Uterus (tissue), 2 donors: Measurements from ENCODE around the gene SPATA31D4.

Source experiments
- POLR2A ChIP-seq, 2 donors: fragments of 450-650 bp; IDR thresholded peaks; one replicate each; pipeline ENCODE4 v1.6.1; 2016; ENCODE audit warnings: antibody characterized with exemption in 2 of 2, mild to moderate bottlenecking in 1 of 2, moderate library complexity in 1 of 2
- TF ChIP-seq, protein P1 (sequence below), 4 experiments: fragments of 200-600 bp in 2 of 4; fragments of 450-650 bp in 2 of 4; sonication (generic) in 2 of 4; IDR thresholded peaks; one replicate each; pipeline ENCODE4 v1.5.1; 2016 to 2019; ENCODE audit warnings: antibody characterized with exemption in 4 of 4, mild to moderate bottlenecking in 2 of 4, moderate library complexity in 1 of 4

DNA sequence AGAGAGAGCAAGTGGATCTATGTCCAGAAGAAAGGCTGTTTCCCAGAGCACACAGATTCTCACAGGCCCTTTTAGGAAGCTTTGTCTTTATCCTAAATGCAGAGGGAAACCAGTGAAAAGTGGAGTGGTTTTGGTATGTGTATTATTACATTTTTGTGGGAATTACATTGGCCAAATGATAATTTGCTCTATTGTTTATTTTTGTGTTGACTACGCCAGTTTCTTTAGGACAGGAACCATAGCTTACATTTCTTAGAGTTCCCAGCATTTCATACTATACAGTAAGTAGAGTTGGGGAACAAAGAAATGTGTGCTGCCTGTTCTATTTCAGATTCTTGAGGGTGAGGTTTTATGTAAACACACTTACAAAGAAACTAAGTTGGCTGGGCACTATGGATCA, 29.4 kb upstream of the SPATA31D4 start:
- TF ChIP-seq POLR2A (IDR thresholded peaks at IDR 0.05) = no peak
- TF ChIP-seq, protein P1, sequence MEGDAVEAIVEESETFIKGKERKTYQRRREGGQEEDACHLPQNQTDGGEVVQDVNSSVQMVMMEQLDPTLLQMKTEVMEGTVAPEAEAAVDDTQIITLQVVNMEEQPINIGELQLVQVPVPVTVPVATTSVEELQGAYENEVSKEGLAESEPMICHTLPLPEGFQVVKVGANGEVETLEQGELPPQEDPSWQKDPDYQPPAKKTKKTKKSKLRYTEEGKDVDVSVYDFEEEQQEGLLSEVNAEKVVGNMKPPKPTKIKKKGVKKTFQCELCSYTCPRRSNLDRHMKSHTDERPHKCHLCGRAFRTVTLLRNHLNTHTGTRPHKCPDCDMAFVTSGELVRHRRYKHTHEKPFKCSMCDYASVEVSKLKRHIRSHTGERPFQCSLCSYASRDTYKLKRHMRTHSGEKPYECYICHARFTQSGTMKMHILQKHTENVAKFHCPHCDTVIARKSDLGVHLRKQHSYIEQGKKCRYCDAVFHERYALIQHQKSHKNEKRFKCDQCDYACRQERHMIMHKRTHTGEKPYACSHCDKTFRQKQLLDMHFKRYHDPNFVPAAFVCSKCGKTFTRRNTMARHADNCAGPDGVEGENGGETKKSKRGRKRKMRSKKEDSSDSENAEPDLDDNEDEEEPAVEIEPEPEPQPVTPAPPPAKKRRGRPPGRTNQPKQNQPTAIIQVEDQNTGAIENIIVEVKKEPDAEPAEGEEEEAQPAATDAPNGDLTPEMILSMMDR (IDR thresholded peaks at IDR 0.05) = no peak
